Keratinocyte (primary cell): ENCODE measurements around the gene NXPH4. TPM values are rescaled to one million over a fixed set of nuclear protein-coding genes. Genes with fewer than 3 reads are reported as not detected.

Experiments used
- DNase-seq: peaks from one replicate; pipeline ENCODE4 v3.0.0-alpha.2; 2011; ENCODE audit warnings: low read depth, missing footprints, low spot score
- FAIRE-seq: peaks from 2 replicates; lab custom pipeline; 2011; peaks lifted over from hg19 to GRCh38; lab: Jason Lieb, UNC
- H2AFZ ChIP-seq: 2 replicates; pipeline ENCODE4 v1.6.0; 2012; ENCODE audit warnings: low read length, control low read depth, inconsistent platforms; ENCODE audit not compliant: control insufficient read depth
- H3K27ac ChIP-seq: 2 replicates; pipeline ENCODE4 v1.5.1; 2011; ENCODE audit warnings: low read length; ENCODE audit not compliant: control insufficient read depth, insufficient read depth
- H3K27me3 ChIP-seq: 3 replicates; pipeline ENCODE4 v1.6.0; 2011; ENCODE audit warnings: low read length; ENCODE audit not compliant: control insufficient read depth, insufficient read depth; ENCODE audit errors: extremely low read depth
- H3K36me3 ChIP-seq, 2 experiments: 2 replicates in 1 of 2; 3 replicates in 1 of 2; pipeline ENCODE4 v1.5.1; 2011; ENCODE audit warnings: low read length in 2 of 2, mild to moderate bottlenecking in 1 of 2; ENCODE audit not compliant: control insufficient read depth in 2 of 2, insufficient read depth in 2 of 2; ENCODE audit errors: extremely low read depth in 1 of 2
- H3K4me1 ChIP-seq: 3 replicates; pipeline ENCODE4 v1.5.1; 2011; ENCODE audit warnings: low read length; ENCODE audit not compliant: control insufficient read depth, insufficient read depth; ENCODE audit errors: extremely low read depth
- H3K4me2 ChIP-seq: 3 replicates; pipeline ENCODE4 v1.6.0; 2011; ENCODE audit warnings: low read depth, low read length; ENCODE audit not compliant: control insufficient read depth, insufficient read depth; ENCODE audit errors: extremely low read depth
- H3K4me3 ChIP-seq, 3 experiments: fragments of 200-600 bp in 1 of 3; sonication (generic) in 1 of 3; 2 replicates in 2 of 3; 3 replicates in 1 of 3; pipeline ENCODE4 v1.5.1; 2011 to 2016; ENCODE audit warnings: low read length in 3 of 3, mild to moderate bottlenecking in 3 of 3, control low read depth in 2 of 3, inconsistent platforms in 1 of 3, low read depth in 1 of 3, mixed read lengths in 1 of 3, mixed run types in 1 of 3, moderate library complexity in 1 of 3; ENCODE audit not compliant: control insufficient read depth in 2 of 3, insufficient read depth in 2 of 3; ENCODE audit errors: extremely low read depth in 1 of 3
- H3K79me2 ChIP-seq: 2 replicates; pipeline ENCODE4 v1.6.0; 2012; ENCODE audit warnings: low read length; ENCODE audit not compliant: control insufficient read depth, insufficient read depth
- H3K9ac ChIP-seq: 3 replicates; pipeline ENCODE4 v1.6.0; 2011; ENCODE audit warnings: low read length; ENCODE audit not compliant: control insufficient read depth, insufficient read depth; ENCODE audit errors: extremely low read depth
- H3K9me1 ChIP-seq: 3 replicates; pipeline ENCODE4 v1.6.0; 2011; ENCODE audit warnings: low read length; ENCODE audit not compliant: control insufficient read depth, insufficient read depth; ENCODE audit errors: extremely low read depth
- H3K9me3 ChIP-seq: 2 replicates; pipeline ENCODE4 v1.5.1; 2012; ENCODE audit warnings: low read depth, low read length; ENCODE audit not compliant: control insufficient read depth
- H4K20me1 ChIP-seq: 3 replicates; pipeline ENCODE4 v1.6.0; 2011; ENCODE audit warnings: low read length; ENCODE audit not compliant: control insufficient read depth, insufficient read depth; ENCODE audit errors: extremely low read depth
- CTCF ChIP-seq, 3 experiments: IDR thresholded peaks in 1 of 3; conservative IDR thresholded peaks in 1 of 3; optimal IDR thresholded peaks in 1 of 3; 2 replicates in 2 of 3; 3 replicates in 1 of 3; pipeline versions ENCODE3 to v1.5.1; 2011; ENCODE audit warnings: low read length in 3 of 3, mild to moderate bottlenecking in 3 of 3, moderate library complexity in 2 of 3, control low read depth in 1 of 3, inconsistent platforms in 1 of 3; ENCODE audit not compliant: insufficient read depth in 2 of 3; ENCODE audit errors: extremely low read depth in 1 of 3
- EZH2 ChIP-seq: IDR thresholded peaks from one replicate; pipeline ENCODE4 v1.6.1; 2012; ENCODE audit warnings: inconsistent platforms, mild to moderate bottlenecking, low read length, moderate library complexity
- dilution Hi-C: fragments of 300-500 bp; cut with MboI; formaldehyde crosslinking; loops from one replicate; pipeline ENCODE4 v1.7.0; 2020; ENCODE audit warnings: low sequenced_read_pairs; ENCODE audit not compliant: extremely low pct_ligation_motif_present
- polyA plus RNA-seq, 5 experiments: library from polyadenylated mRNA; depleted of rRNA in 3 of 5; stranded (reverse) in 3 of 5; stranded (forward) in 1 of 5; unstranded in 1 of 5; fragments of >200 nt; gene quantifications; 1 replicate in 1 of 5; 2 replicates in 3 of 5; 3 replicates in 1 of 5; pipeline versions ENCODE4 v1.2.1 to v1.2.3, GENCODE V29; 2011 to 2012; ENCODE audit warnings: missing spikeins in 2 of 5, low read depth in 1 of 5, low replicate concordance in 1 of 5

The NXPH4 gene
- polyA plus RNA-seq, 1 donor (not counting 4 experiments of a cell fraction or from before 2014, with no cell fraction given) = 0.97 TPM

- H3K27ac ChIP-seq = no peak overlapping the region
- dilution Hi-C loops = no loop called here
- H3K9me1 ChIP-seq = no peaks in the 10 kb centered on the region
- peaks cover 0 to 22% of the 10 kb centered on the region in 2 experiments for H3K36me3 ChIP-seq
- DNase-seq = no peak
- no peaks in the 10 kb centered on the region for H3K27me3 ChIP-seq
- no peaks in the 10 kb centered on the region for H4K20me1 ChIP-seq
- TF ChIP-seq CTCF (optimal IDR thresholded peaks at IDR 0.05 in 1 of 3, IDR thresholded peaks at IDR 0.05 in 1 of 3, conservative IDR thresholded peaks at IDR 0.05 in 1 of 3; ENCODE audit: extremely low read depth in 1 of 3, insufficient read depth in 2 of 3, low read length in 3 of 3) = no peak
- no peaks in the 10 kb centered on the region for H3K9me3 ChIP-seq
- H3K9ac ChIP-seq = no peak overlapping the region
- H3K4me1 ChIP-seq = peaks cover 5% of the 10 kb centered on the region
- no peak overlapping the region for H3K4me2 ChIP-seq
- no peaks in the 10 kb centered on the region for H3K79me2 ChIP-seq
- no peak overlapping the region for H2AFZ ChIP-seq
- no peak overlapping the region for H3K4me3 ChIP-seq
- FAIRE-seq = no peak
Observed at GRCh38 chr12:57208631-57209282, 7.8 kb upstream of the NXPH4 start.

- DNase-seq (no peak), FAIRE-seq (no peak)
- no peak overlapping the region for H3K9ac ChIP-seq
- peaks cover 10% of the 10 kb centered on the region for H3K4me1 ChIP-seq
- H3K27ac ChIP-seq = no peak overlapping the region
- H2AFZ ChIP-seq = no peak overlapping the region
- no peak for TF ChIP-seq CTCF (optimal IDR thresholded peaks at IDR 0.05 in 1 of 3, IDR thresholded peaks at IDR 0.05 in 1 of 3, conservative IDR thresholded peaks at IDR 0.05 in 1 of 3; ENCODE audit: extremely low read depth in 1 of 3, insufficient read depth in 2 of 3, low read length in 3 of 3)
- TF ChIP-seq EZH2 = no peak
- no peaks in the 10 kb centered on the region for H3K79me2 ChIP-seq
- peaks cover 4% of the 10 kb centered on the region for H3K27me3 ChIP-seq
- H3K36me3 ChIP-seq = peaks cover 0 to 20% of the 10 kb centered on the region in 2 experiments
- no peaks in the 10 kb centered on the region for H3K9me1 ChIP-seq
- H3K4me2 ChIP-seq = no peak overlapping the region
- no peaks in the 10 kb centered on the region for H3K9me3 ChIP-seq
- no peaks in the 10 kb centered on the region for H4K20me1 ChIP-seq
- no peak overlapping the region for H3K4me3 ChIP-seq
- dilution Hi-C loops = no loop called here
Observed at GRCh38 chr12:57209916-57210315, 6.7 kb upstream of the NXPH4 start.
